DMS79 treated with DMSO at 0.1 percent for 48 hours (cell line): Measurements from ENCODE around the gene TADA1.
A peak's percentile ranks its signal among the peaks of the same experiment; 100 is the strongest.

Experiments used
- DNase-seq: peaks from one replicate; lab custom pipeline; 2025; lab: John Stamatoyannopoulos, UW

TADA1 gene, protein sequence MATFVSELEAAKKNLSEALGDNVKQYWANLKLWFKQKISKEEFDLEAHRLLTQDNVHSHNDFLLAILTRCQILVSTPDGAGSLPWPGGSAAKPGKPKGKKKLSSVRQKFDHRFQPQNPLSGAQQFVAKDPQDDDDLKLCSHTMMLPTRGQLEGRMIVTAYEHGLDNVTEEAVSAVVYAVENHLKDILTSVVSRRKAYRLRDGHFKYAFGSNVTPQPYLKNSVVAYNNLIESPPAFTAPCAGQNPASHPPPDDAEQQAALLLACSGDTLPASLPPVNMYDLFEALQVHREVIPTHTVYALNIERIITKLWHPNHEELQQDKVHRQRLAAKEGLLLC

DNA sequence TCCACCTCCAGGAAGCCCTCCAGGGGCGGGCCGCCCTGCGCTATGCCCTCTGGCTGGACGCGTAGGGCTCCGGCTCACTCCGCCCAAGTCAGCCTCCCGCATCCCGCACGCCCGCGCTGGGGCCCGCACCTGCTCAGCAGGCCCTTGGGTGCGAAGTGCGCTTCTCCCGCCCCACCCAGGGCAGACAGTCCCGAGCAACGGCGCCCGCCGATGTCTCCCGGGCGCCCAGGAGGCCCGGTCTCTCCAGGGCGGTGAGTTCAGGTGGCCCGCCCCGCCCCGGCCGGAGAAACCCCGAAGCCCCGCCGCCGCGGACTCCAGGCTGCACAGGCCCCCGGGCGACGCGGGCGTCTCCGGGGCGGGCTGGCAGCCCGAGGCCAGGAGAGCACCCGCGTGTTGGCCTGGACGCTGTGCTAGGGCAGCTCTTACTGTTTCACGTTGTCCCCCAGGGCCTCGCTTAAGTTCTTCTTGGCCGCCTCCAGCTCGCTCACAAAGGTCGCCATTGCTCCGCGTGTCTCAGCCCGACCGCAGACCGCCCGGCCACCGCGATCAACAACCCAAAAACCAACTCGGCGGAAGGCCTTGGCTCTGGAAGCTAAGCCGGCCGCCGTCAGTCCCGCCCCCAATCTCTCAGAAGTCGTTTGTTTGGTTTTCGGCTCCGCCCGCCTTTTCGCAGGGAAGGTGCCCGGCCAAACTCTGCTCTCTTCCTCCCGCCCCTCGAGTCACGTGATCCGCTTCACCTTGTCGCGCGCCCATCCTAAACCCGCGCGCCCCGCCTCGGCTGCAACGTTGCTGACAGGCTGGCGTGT is at the start of gene TADA1:
TSS of gene TADA1 (minus strand) at position 531 of the 806 bp plus-strand sequence. CDS start at position 500, 31 bp downstream.
- DNase-seq = peak; percentile 99

DNA sequence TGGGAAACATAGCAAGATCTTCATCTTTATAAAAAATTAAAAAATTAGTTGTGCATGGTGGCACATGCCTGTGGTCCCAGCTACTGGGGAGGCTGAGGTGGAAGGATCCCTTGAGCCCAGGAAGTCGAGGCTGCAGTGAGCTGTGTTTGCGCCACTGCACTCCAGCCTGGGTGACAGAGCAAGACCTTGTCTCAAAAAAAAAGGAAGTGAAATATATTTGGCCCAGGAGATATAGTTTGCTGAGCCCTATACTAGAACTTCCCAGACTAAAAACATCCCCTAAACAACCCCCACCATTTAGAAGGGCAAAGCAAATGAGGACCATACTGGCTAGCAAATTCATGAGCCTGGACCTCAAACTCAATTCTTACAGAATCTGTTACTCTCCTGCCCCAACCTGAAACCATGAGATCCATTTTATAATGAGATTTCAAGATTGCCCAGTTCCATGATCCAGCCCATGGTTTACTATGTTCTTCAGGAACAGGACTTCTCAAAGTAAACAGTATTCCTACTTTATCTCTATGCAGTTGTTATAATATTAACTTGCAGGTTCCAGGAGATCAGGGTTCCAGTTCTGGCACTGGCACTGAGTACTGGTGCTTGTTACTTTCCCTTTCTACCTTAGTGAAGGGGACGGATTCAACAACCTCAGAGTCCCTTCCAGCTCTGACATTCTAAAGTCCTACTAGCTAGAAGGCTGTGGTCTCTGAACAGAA is 48.9 kb upstream of the TADA1 start:
- no peak for DNase-seq

DNA sequence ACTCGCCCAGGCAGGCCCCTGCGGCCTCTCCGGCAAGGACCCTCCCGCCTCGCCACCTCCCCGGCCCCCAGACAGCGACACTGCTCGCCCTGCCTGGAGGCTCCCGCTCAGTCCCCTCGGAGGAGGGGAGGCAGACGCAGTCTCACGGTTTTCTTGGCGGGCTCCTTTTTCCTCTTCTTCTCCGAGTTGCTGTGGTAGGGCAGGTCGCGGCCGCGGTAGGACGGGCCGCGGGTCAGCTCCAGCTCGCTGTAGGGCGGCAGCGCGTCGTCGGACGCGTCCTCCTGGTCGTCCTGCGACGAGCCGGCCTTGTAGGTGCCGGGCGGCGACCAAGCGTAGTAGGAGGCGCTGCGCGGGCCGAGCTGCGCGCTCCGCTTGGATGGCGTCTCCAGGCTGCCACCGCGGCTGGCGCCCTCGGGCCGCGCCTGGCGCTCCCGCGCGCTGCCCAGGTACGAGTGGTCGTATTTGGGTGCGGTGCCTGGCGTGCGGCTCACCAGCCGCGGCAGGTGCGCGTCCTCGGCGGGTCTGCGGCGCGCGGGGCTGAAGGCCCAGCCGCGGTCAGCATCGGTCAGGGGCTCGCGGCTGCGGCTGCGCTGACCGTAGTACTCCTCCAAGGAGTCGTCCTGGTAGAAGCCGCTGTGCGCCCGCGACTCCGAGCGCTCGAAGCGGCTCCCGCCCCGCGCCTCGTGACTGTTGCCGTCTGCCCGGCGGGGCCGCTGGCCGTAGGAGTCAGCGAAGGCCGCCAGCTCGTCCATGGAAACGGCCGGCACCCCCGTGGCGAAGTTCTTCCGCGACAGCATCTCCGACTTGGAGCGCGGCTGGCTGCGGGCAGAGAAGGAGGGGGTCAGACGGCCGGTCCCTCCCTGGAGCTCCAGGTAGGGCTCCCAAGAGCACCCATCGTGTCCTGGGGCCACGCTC is 44.8 kb upstream of the TADA1 start:
- no peak for DNase-seq

DNA sequence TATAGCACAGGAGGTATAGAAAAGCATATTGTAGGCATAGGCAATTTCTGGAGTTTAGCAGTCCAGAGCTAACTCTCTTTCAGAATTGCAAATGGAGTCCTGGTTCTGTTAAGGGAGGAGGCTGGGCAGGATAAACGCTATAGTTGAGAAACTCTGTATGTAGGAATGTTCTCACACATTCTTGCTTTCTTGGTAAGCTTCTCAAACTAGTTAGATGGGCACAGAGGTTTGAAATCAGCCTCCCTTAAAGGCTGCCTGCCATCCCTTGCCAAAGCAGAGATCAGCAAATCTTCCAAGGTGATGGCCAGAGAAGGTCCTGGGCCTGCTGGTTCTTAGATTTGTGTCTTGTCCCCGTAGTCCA is 42.9 kb upstream of the TADA1 start:
- DNase-seq = no peak

DNA sequence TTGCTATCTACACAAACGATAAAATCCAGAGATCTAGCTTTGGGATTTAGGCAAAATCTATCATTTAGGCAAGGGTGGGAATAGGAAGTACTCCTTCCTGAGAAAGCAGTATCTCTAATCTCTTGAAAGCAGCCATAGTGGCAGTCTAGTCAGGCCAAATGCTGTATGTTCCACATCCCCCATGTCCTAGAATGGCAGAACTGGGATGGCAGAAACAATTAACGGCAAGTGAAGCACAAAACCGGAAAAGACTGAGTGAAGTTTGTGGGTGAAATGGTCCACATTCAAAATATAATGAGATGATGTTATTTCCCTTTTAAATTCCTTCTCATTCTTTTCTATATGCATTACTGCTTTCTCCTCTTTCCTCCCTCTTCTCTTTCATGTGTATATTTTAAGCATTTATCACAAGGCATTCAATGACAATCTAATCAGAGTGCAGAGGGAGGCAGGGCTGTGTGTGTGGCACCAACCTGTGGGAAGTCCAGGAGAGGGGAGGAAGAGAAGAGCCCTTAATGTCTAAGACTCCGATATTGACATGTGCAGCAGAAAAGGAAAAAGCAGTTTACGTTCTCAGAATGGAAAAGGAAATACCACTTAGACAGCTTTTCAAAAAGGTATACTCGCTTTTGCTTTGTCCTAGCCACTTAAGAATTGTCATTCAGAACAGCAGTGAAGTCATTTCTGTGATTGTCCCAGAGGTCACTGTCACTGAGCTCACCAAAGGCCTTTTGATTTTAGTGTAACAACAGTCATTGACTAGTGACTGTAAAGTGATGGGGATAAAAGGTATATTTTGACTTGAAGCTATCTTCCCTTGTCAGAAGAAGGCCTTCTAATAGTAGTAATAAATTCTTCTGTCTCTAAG is 42.3 kb upstream of the TADA1 start:
- no peak for DNase-seq

DNA sequence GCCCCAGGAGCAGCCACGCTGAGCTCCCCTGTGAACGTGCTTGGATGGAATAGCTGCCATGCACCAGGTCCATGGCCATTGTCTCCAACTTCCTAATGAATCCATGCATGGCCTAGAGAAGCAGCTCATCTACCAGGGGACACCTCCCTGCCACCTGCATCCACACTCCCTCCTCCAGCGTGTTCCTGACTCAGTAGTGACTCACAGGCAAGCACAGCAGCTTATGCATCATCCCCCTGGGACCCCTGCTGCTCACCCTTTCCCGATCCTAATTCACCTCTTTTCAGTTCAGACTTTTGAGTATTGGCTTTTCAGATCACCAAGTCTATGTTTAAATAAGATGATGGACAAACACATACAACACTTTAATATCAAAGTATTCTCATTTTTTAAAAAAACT is 39.9 kb upstream of the TADA1 start:
- no peak for DNase-seq

DNA sequence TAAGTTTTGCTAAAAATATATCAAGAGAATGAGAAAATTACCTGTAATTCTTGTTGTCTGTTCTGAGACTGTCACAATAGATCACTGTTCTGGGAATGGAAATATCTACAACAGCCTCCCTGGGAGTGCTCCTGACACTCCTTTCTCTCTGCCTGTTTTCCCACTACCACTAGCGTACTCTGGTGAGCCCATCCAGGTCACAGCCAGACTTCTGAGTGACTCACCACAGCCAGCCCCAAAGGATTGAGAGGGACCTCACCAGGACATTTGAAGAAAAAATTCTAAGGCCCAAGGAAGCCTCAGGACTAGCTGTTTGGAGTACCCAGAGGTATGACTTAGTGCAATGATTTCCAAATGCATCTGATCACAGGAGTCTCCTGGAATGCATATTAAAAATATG is 39.0 kb upstream of the TADA1 start:
- no peak for DNase-seq

DNA sequence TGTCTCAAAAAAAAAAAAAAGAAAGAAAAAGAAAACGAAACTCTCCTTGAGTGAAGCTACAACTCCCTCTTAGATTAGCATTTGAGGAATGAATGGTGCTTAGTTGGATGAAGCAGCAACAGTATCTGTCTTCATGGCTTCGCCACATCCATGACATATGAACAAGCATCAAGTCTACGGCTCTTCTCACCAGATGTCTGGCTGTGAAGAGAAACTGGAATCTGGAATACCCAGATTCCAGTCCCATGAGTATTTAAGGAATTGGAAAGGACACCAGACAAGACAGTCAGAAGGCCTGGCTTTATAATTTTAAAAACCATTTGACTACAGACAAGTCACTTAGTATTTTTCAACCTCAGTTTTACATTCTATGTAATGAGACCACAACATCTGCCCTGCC is 38.0 kb upstream of the TADA1 start:
- no peak for DNase-seq

DNA sequence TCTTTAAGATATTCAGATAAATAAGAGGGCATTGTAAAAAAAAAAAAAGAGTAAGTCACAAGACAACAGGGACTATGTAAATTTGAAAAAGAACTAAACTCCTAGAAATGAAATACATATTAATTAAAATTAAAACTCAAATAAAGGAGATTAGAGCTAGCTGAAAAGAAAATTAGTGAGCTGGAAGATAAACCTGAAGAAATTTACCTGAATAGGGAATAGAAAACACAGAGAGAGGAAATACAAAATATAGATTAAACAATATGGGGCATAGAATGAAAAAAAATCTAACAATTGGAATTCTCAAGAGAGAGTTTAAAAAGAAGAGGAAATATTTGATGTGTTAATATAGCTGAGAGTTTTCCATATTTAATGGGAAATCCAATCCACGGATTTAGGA is 35.6 kb upstream of the TADA1 start:
- DNase-seq = no peak

DNA sequence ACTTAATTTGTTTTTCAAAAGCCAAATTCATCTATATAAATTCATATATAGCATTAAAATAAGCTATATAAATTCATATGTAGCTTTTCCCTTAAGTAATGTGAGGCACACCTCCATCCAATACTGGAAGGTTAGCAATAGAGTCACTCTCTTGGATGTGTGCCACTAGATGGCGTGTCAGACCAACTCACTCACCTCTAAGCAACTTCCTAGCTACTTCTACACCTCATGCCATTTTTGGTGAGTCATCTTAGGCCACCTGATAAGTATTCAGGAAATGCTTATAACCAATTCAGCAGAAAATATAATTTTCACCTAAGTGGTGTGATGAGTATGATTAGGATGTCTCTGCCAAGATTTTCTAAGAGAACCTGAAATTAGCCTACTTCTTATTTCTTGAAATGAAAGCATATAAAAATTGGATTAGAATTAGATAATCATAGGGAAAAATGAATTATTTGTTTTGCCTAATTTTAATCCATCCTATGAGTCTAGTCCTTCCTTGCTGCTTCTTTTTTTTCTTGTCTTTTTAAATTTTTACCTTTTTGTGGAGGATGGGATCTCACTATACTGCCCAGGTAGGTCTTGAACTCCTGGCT is 34.4 kb upstream of the TADA1 start:
- peak; percentile 73 for DNase-seq

DNA sequence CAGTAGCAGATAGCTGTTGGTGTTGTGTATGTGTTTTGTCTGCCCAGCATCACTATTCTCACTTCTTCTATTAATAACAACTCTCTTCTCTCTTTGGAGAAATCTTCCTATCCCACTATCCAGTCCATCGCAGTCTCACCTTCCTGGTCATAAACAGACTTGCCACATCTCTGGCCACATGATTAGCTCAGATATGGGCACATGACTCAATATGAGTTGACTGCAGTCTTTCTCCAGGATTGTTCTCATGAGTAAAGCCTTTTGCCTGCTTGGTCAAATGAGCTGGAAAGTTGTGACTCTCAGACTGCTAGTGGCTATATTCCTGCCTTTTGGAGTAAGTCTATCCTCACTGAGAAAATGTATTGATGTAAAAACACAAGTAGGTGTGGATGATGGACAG is 32.9 kb upstream of the TADA1 start:
- DNase-seq = no peak

DNA sequence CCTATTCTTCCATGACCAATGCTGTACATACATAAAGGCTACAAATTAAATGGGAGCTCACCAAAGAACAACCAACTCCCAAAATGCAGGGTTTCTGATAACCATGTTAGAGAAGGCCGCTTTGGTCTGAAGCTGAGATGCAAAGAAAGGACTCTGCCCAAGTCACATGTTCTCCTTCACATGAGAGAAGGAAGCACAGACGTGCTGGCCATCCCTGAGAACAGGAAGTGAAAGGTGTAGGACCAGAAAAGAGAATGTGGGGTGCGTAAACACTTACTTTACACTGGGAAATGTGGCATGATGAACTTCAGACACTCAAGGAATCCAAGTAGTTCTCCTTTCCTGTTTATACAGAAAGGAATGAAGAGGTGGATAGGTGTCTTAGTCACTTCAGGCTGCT is 31.7 kb upstream of the TADA1 start:
- DNase-seq = no peak

DNA sequence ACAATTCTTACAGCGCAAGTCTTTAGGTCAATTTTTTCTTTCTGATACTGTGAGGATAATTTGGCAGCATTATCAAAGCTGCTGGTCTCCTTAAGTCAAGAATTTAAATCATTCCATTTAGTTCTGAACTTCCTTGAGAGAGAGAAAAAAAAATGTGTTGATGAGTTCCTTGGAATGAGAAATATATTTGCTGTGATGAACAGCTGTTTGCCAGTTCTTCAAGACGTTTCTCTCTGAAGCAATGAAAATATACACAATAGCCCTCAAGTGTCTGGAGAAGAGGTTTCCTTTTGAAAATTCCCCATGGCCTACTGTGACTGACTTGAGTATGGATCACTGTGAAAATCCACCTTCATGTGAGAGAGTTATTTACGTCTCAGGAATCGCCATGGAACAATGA is 31.0 kb upstream of the TADA1 start:
- no peak for DNase-seq

DNA sequence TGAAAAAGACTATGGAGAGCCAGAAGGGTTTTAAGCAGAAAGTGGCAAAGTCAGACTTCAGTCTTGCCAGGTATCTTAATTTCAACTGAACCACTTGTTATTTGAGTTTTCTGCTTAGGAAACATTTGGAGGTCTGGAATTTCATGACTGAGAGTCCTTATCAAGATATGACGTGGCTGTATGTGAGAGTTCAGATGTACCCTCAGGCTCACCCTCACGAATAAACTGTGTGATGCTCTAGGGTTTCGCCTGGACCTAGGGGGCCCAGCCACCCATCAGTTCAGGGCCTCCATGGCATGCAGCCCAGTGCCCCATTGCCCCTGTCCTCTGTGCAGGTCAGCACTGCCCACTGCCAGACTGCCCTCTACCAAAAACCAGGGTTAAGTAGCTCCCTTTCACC is 30.6 kb upstream of the TADA1 start:
- DNase-seq = no peak

DNA sequence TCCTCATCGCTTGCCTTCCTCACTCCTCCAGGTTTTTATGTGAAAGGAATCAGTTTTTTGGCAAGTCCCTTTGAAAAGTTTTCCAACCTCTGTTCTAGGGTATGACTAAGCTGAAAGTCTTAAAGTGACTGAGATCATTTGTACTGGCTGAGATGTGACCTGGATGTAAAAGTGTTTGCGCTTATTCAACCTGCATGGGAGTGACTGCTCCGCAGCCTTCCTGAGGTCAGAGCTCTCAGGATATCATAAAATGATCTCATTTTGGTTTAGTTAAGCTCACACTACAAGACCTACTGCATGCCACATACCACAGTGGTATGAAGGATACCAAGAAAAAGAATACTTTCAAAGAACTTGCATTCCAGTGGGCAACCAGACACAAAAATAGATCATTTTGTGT is 29.8 kb upstream of the TADA1 start:
- DNase-seq = no peak

DNA sequence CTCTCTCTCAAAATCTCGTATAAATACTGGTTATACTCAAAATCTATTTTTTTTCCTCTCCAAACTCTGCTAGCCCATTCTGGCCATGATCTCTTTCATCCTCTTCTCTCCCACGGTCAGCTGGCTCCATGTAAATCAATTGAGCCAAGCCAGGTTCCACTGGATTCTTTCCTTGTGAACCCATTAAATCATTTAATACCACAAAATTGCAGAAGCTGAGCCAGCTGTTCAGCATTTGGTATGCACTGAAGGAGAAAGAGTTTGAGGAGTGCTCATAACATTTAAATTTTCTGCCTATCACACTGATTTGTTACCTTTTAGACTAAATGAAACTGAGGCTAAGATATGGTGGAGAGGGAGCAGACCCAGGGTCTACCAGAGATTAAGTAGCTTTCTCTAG is 29.1 kb upstream of the TADA1 start:
- no peak for DNase-seq

DNA sequence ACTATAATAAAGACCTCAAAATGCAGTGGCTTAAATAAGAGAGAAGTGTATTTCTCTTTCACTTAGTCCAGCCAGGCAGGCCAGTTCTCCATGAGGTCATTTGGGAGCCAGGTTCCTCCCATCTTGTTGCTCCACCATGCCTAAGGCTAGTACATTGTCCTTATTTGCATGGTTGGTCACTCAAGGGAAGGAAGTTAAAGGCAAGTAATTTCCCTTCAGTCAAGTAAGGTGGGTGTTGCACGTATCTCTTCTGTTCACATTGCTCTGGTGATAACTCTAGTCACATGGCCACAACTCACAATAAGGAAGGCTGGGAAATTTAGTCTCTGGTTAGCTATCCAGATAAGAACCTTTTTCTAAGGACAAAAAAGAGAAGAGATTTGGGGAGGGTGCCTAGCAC is 27.2 kb upstream of the TADA1 start:
- no peak for DNase-seq

DNA sequence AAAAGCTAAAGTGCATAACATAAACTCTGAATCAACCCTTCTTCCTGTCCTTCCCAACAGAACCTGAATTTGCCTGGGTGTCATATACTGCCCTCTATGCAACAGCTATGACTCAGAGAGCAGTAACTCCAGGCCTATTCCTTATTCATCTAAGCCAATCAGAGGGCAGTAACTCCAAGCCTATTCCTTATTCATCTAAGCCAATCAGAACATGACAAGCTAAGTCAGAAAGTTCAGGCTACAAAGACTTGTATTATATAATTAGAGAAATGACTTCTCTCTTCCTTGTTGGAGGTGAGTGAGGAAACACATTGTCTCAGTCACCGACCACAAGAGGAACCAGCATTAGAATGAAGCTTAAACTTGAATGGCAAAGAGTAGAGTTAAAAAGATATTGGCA is 26.2 kb upstream of the TADA1 start:
- DNase-seq = no peak

DNA sequence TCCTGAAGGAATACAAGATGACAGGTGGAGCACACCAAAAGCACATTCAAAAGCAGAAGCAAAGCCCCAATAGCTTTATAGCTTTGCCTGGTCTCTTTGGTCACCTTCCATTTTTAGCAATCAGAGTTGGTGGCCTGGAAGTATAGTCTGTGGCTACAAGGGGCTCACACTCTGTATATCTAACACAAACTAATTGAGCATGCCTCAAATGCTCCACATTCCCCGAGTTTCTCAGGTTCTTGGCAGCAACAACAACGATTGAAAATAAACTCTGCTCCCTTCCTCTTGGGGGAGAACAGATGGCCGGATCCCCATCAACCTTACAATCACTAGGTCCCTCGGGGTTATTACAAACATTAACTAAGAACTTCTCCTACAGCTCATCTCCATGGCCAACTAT is 24.9 kb upstream of the TADA1 start:
- no peak for DNase-seq

DNA sequence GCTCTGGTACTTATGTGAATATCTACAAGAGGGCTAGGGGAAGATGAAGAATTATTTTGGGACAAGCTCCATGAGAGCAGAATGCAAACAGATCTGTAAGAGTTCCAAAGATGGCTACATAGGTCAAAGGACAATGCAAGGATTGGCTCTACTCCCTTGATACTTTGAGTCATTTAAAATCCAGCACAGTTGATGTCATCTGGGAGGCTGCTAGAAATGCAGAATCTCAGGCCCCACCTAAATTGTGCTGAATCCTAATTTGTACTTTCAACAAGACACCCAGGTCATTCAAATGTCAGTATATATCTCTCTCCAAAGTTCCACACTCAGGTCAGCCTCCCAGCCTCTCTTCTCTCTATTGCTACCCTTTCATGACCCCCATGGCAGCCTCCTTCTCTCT is 23.7 kb upstream of the TADA1 start:
- DNase-seq = no peak

DNA sequence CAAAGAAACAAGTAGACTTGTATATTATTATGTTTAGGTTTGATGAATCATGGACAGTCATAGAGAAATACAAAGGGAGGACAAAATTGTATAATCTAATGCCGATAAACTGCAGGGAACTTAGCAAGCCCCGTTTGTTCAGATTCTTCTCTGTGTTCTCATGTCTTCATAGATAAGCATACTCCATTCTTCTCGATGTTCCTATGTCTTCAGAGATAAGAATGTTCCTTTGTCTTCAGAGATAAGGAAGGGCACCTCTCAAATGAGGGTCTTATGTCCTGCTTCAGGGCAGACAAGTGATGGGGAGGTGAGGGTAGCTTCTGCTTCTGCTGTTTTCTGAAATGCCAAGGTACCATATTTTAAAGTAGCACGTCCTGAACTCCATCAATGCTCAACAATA is 19.7 kb upstream of the TADA1 start:
- no peak for DNase-seq
